GM19463 (cell line): ENCODE measurements around the gene SYCP2.

Experiments used
- ATAC-seq: cut with Tn5 transposase; IDR thresholded peaks from one replicate; pipeline ENCODE4 v1.9.1; 2021; ENCODE audit warnings: mild to moderate bottlenecking, moderate library complexity; ENCODE audit not compliant: unreplicated experiment

Gene SYCP2

GRCh38 chr20:59839400-59839799 is 94.0 kb downstream of the SYCP2 start:
- no peak for ATAC-seq

GRCh38 chr20:59837623-59838394 is 95.6 kb downstream of the SYCP2 start:
- ATAC-seq: no peak

- no peak for ATAC-seq
Measured at GRCh38 chr20:59836767-59837166, 96.7 kb downstream of the SYCP2 start.

- ATAC-seq: no peak
Measured at GRCh38 chr20:59835448-59836395, 97.7 kb downstream of the SYCP2 start.

- ATAC-seq: no peak
Measured at GRCh38 chr20:59835057-59835447, 98.4 kb downstream of the SYCP2 start.

- no peak for ATAC-seq
Measured at GRCh38 chr20:59832406-59833363, 100.8 kb downstream of the SYCP2 start.

GRCh38 chr20:59831916-59832270 is 101.5 kb downstream of the SYCP2 start:
- ATAC-seq: no peak

GRCh38 chr20:59831024-59831915 is 102.2 kb downstream of the SYCP2 start:
- ATAC-seq: no peak

GRCh38 chr20:59830665-59831023 is 102.8 kb downstream of the SYCP2 start:
- ATAC-seq: no peak

- ATAC-seq: no peak
Measured at GRCh38 chr20:59829786-59830664, 103.4 kb downstream of the SYCP2 start.

GRCh38 chr20:59829054-59829785 is 104.2 kb downstream of the SYCP2 start:
- no peak for ATAC-seq

- ATAC-seq: no peak
Measured at GRCh38 chr20:59828125-59829053, 105.0 kb downstream of the SYCP2 start.

GRCh38 chr20:59827138-59828056 is 106.0 kb downstream of the SYCP2 start:
- no peak for ATAC-seq

GRCh38 chr20:59825944-59826759 is 107.3 kb downstream of the SYCP2 start:
- ATAC-seq: no peak

- no peak for ATAC-seq
Measured at GRCh38 chr20:59825563-59825920, 107.9 kb downstream of the SYCP2 start.
